GM12878 (cell line): ENCODE results near the gene OGFOD3. TPM values are rescaled to one million over a fixed set of nuclear protein-coding genes. Genes with fewer than 3 reads are reported as not detected.

Experiments
- ASH2L ChIP-seq: fragments of 300-600, 200-600 bp; sonication (generic); IDR thresholded peaks from 2 replicates; pipeline ENCODE4 v1.6.1; 2017; ENCODE audit warnings: low read depth, mild to moderate bottlenecking, borderline replicate concordance
- EP300 ChIP-seq, 2 experiments: fragments of 150-350 bp in 1 of 2; IDR thresholded peaks; 2 replicates each; pipeline ENCODE4 v1.6.1; 2011 to 2012; ENCODE audit warnings: low read depth in 2 of 2, low read length in 2 of 2, borderline replicate concordance in 1 of 2, improper control_type of control experiment in 1 of 2, inconsistent platforms in 1 of 2; ENCODE audit not compliant: control insufficient read depth in 1 of 2
- GATAD2B ChIP-seq: fragments of 450-650 bp; conservative IDR thresholded peaks from 2 replicates; pipeline ENCODE4 v1.6.1; 2017; ENCODE audit warnings: low read depth, mild to moderate bottlenecking, moderate library complexity
- IKZF1 ChIP-seq: fragments of 450-650 bp; conservative IDR thresholded peaks from 2 replicates; pipeline ENCODE4 v1.6.1; 2017; ENCODE audit warnings: antibody characterized with exemption, mild to moderate bottlenecking
- MTA3 ChIP-seq: IDR thresholded peaks from 2 replicates; pipeline ENCODE4 v1.6.1; 2012; ENCODE audit warnings: low read length, inconsistent platforms, borderline replicate concordance
- NFYB ChIP-seq: IDR thresholded peaks from 2 replicates; pipeline ENCODE4 v1.6.1; 2011; ENCODE audit warnings: low read depth, mild to moderate bottlenecking, low read length, improper control_type of control experiment, moderate library complexity; ENCODE audit not compliant: insufficient read depth
- NR2F1 ChIP-seq: fragments of 450-650 bp; conservative IDR thresholded peaks from 2 replicates; pipeline ENCODE4 v1.6.1; 2017; ENCODE audit warnings: mild to moderate bottlenecking
- PAX8 ChIP-seq: fragments of 450-650 bp; IDR thresholded peaks from 2 replicates; pipeline ENCODE4 v1.6.1; 2017; ENCODE audit warnings: mild to moderate bottlenecking, moderate library complexity
- RAD21 ChIP-seq: IDR thresholded peaks from 2 replicates; pipeline ENCODE4 v1.6.1; 2011; ENCODE audit warnings: mild to moderate bottlenecking, low read depth, low read length, moderate library complexity; ENCODE audit not compliant: insufficient read depth
- ZSCAN29 ChIP-seq: fragments of 450-650 bp; IDR thresholded peaks from 2 replicates; pipeline ENCODE4 v1.6.1; 2017; ENCODE audit warnings: mild to moderate bottlenecking, moderate library complexity
- polyA plus RNA-seq, 11 experiments: library from polyadenylated mRNA; depleted of rRNA in 4 of 11; unstranded in 6 of 11; stranded (reverse) in 5 of 11; fragments of >200 nt; fragmentation: Nextera tagmentation in 4 of 11; fragmentation: Illumina TruSeq in 1 of 11; extraction: Ambion mirVana in 4 of 11; extraction: Trizol in 1 of 11; gene quantifications; 1 replicate in 1 of 11; 2 replicates in 10 of 11; pipeline versions ENCODE4 v1.2.1 to v1.2.3, GENCODE V29; 2011 to 2016; ENCODE audit warnings: inconsistent platforms in 2 of 11, missing spikeins in 2 of 11, low read depth in 1 of 11
- total RNA-seq, 4 experiments: library from RNA; depleted of rRNA in 3 of 4; stranded (reverse); fragments of >200 nt in 3 of 4; fragmentation: Illumina TruSeq in 1 of 4; extraction: Trizol in 1 of 4; gene quantifications; 2 replicates each; pipeline versions ENCODE4 v1.2.1 to v1.2.3, GENCODE V29; 2013 to 2021
- TF ChIP-seq, protein P1 (sequence below), 3 experiments: IDR thresholded peaks in 2 of 3; conservative IDR thresholded peaks in 1 of 3; 2 replicates each; pipeline ENCODE4 v1.5.1; 2011; ENCODE audit warnings: low read depth in 3 of 3, low read length in 3 of 3, mild to moderate bottlenecking in 3 of 3, control low read depth in 2 of 3, moderate library complexity in 2 of 3, inconsistent platforms in 1 of 3, mixed read lengths in 1 of 3; ENCODE audit not compliant: control insufficient read depth in 2 of 3, insufficient read depth in 1 of 3; ENCODE audit errors: extremely low read depth in 1 of 3

Gene OGFOD3
- total and polyA plus RNA-seq, 10 of the 15 experiments (the other 5 are each of a cell fraction or from before 2014, with no cell fraction given): 0.48 to 28.4 (median 18.3) TPM

- TF ChIP-seq ZSCAN29 (no peak), EP300 (IDR thresholded peaks at IDR 0.05; ENCODE audit: borderline replicate concordance in 1 of 2, control insufficient read depth in 1 of 2, low read depth in 2 of 2, low read length in 2 of 2) (no peak), NR2F1 (no peak), MTA3 (no peak), RAD21 (no peak), IKZF1 (no peak), NFYB (no peak), PAX8 (no peak), ASH2L (no peak), GATAD2B (no peak)
- TF ChIP-seq, protein P1, sequence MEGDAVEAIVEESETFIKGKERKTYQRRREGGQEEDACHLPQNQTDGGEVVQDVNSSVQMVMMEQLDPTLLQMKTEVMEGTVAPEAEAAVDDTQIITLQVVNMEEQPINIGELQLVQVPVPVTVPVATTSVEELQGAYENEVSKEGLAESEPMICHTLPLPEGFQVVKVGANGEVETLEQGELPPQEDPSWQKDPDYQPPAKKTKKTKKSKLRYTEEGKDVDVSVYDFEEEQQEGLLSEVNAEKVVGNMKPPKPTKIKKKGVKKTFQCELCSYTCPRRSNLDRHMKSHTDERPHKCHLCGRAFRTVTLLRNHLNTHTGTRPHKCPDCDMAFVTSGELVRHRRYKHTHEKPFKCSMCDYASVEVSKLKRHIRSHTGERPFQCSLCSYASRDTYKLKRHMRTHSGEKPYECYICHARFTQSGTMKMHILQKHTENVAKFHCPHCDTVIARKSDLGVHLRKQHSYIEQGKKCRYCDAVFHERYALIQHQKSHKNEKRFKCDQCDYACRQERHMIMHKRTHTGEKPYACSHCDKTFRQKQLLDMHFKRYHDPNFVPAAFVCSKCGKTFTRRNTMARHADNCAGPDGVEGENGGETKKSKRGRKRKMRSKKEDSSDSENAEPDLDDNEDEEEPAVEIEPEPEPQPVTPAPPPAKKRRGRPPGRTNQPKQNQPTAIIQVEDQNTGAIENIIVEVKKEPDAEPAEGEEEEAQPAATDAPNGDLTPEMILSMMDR (IDR thresholded peaks at IDR 0.05 in 2 of 3, conservative IDR thresholded peaks at IDR 0.05 in 1 of 3; ENCODE audit: control insufficient read depth in 2 of 3, extremely low read depth in 1 of 3, insufficient read depth in 1 of 3, low read depth in 3 of 3, low read length in 3 of 3): no peak
- TF ChIP-seq, all 136 proteins: peak for 0
These were observed 26.6 kb upstream of the OGFOD3 start (continued) for GRCh38 chr17:82444941-82445521.
